Adipocyte (in vitro differentiated cells): Measurements from ENCODE around the gene WDR59.
A peak's percentile ranks its signal among the peaks of the same experiment; 100 is the strongest.

Experiments
- DNase-seq: peaks from one replicate; pipeline ENCODE4 v3.0.0-alpha.2; 2015; ENCODE audit warnings: low read depth
- H3K27me3 ChIP-seq: replicated peaks from 2 replicates; pipeline ENCODE4 v1.7.0; 2013; ENCODE audit warnings: mild to moderate bottlenecking, low read length, moderate library complexity; ENCODE audit not compliant: control insufficient read depth, insufficient read depth
- H3K36me3 ChIP-seq: 2 replicates; pipeline ENCODE4 v1.7.0; 2013; ENCODE audit warnings: low read length, mild to moderate bottlenecking, moderate library complexity; ENCODE audit not compliant: control insufficient read depth, insufficient read depth, severe bottlenecking
- H3K4me1 ChIP-seq: 2 replicates; pipeline ENCODE4 v1.7.0; 2013; ENCODE audit warnings: mild to moderate bottlenecking, low read length, moderate library complexity; ENCODE audit not compliant: control insufficient read depth, insufficient read depth
- H3K4me3 ChIP-seq: 2 replicates; pipeline ENCODE4 v1.7.0; 2013; ENCODE audit warnings: mild to moderate bottlenecking, low read length, moderate library complexity
- H3K9ac ChIP-seq: 2 replicates; pipeline ENCODE4 v1.7.0; 2013; ENCODE audit warnings: mild to moderate bottlenecking, low read length, moderate library complexity
- H3K9me3 ChIP-seq: 2 replicates; pipeline ENCODE4 v1.7.0; 2013; ENCODE audit warnings: mild to moderate bottlenecking, low read length, moderate library complexity; ENCODE audit not compliant: control insufficient read depth

Gene WDR59

DNA sequence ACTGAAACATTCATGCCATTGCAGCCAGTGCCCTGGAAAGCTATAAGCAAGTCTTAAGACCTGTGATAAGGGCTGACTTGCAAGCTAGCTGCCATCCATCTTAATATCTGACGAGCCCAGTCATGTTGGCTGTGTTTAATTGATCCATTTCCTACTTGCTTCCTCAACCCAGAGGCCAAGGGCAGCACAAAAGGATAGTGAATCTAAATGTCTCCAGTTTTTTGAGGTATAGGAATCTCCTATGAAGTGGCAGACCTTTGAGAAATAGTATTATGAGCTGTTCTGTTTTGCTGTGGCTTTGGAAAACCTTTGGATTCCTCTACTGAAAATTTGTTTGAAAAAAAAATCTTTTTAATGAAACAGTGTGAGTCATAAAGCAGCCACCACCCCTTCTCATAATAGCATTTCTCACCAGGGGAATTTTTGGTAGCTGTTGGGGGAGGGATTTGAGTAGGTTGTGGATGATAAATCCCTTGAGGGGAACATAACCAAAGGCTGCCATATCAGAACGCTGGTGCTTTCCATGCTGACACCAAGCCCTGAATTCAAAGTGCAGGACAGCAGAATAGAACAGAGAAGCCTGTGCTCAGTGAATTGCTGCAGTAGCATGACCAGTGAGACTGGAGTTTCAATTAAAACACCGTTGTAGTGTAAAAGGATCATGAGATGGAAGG, 26.8 kb upstream of the WDR59 start:
- Histone ChIP-seq H3K4me1 (peaks cover 31% of the 10 kb centered on the region), H3K4me3 (peak overlapping the region; percentile 69), H3K9ac (peak overlapping the region; percentile 66), H3K36me3 (no peaks in the 10 kb centered on the region), H3K9me3 (no peaks in the 10 kb centered on the region), H3K27me3 (no peaks in the 10 kb centered on the region)
- peak; percentile 78 for DNase-seq

DNA sequence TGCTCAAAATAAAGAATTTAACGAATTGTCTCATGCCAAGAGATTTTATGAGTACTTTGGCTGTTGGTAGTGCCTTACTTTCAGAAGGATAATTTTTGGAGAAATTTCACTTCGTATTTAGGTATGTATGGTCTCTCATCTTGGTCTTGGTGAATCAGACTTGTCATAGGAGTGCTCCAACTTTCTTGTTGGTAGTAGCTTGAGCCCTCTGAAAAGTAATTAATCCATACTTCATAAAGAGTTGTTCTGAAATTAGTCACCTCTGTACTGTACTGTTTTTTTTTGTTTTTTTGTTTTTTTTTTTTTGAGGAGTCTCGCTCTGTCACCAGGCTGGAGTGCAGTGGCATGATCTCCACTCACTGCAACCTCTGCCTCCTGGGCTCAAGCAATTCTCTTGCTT, 25.5 kb upstream of the WDR59 start:
- no peak overlapping the region for H3K4me3 ChIP-seq
- H3K9ac ChIP-seq, result no peak overlapping the region
- peaks cover 31% of the 10 kb centered on the region for H3K4me1 ChIP-seq
- no peaks in the 10 kb centered on the region for H3K36me3 ChIP-seq
- no peaks in the 10 kb centered on the region for H3K9me3 ChIP-seq
- DNase-seq, result no peak
- no peaks in the 10 kb centered on the region for H3K27me3 ChIP-seq

DNA sequence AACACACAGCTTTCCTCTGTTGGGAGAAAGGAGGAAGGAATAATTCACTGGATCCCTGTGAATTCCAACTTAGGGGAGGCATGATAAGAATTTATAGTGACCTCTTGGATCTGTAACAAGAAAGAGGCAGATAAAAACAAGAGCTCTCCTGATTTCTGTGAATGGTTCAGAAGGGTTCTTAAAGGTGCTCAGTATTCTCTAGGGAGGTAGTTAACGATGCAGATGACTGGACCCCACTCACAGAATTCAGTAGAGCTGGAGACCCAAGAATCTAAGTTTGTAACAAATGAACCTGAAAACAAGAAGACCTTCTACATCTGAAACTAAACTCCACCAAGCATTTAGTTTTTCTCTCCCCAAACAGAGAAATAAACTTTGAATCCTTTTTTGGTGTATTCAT, 22.5 kb upstream of the WDR59 start:
- no peak overlapping the region for H3K4me3 ChIP-seq
- H3K36me3 ChIP-seq, result no peaks in the 10 kb centered on the region
- H3K27me3 ChIP-seq, result no peaks in the 10 kb centered on the region
- no peaks in the 10 kb centered on the region for H3K9me3 ChIP-seq
- H3K9ac ChIP-seq, result no peak overlapping the region
- peaks cover 29% of the 10 kb centered on the region for H3K4me1 ChIP-seq
- DNase-seq, result no peak

DNA sequence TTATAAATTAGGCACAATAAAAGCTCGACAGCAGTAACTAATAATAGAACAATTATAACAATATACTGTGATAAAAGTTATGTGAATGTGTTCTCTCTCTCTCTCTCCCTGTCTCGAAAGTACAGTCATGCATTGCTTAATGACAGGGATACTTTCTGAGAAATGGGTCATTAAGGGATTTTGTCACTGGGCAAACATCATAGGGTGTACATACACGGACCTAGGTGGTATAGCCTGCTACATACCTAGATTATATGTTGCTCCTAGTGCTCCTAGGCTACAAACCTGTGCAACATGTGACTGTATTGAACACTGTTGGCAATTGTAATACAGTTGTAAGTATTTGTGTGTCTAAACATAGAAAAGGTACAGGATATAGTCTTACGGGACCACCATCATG, 20.8 kb upstream of the WDR59 start:
- Histone ChIP-seq H3K9ac (no peak overlapping the region), H3K36me3 (no peaks in the 10 kb centered on the region), H3K4me1 (peaks cover 25% of the 10 kb centered on the region), H3K27me3 (no peaks in the 10 kb centered on the region), H3K4me3 (no peak overlapping the region), H3K9me3 (no peaks in the 10 kb centered on the region)
- DNase-seq, result no peak

DNA sequence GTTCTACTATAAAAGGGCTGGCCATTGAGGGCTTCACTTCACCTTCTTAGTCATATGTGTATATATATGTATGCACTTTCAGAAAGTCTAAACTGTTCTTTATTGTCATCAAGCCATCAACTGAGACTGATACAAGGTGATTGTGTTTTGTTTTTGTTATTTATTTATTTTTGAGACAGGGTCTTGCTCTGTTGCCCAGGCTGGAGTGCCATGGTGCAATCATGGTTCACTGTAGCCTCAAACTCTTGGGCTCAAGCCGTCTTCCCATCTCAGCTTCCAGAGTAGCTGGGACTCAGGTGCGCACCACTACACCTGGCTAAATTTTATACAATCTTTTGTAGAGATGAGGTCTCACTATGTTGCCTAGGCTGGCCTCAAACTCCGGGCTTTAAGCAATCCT, 19.5 kb upstream of the WDR59 start:
- Histone ChIP-seq H3K4me1 (peaks cover 19% of the 10 kb centered on the region), H3K4me3 (no peak overlapping the region), H3K36me3 (no peaks in the 10 kb centered on the region), H3K9ac (no peak overlapping the region), H3K9me3 (no peaks in the 10 kb centered on the region), H3K27me3 (no peaks in the 10 kb centered on the region)
- DNase-seq, result no peak

DNA sequence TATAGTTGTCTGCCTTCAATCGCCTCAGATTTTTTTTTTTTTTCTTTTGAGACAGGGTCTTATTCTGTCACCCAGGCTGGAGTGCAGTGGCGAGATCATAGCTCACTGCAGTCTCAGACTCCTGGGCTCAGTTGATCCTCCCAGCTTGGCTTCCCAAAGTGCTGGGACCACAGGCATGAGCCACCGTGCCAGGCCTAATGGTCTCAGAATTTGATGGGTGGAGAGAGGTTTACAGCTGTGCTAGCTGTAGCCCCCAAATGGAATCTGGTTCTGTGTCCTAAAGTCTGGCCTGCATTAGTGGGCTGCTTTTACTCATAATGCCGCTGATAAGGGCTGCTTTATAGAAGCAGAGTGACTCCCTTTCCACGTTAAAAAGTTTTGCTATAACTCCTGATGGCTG, 19.0 kb upstream of the WDR59 start:
- H3K27me3 ChIP-seq, result no peaks in the 10 kb centered on the region
- H3K9ac ChIP-seq, result no peak overlapping the region
- DNase-seq, result no peak
- no peaks in the 10 kb centered on the region for H3K36me3 ChIP-seq
- H3K4me1 ChIP-seq, result peaks cover 19% of the 10 kb centered on the region
- no peak overlapping the region for H3K4me3 ChIP-seq
- H3K9me3 ChIP-seq, result no peaks in the 10 kb centered on the region

DNA sequence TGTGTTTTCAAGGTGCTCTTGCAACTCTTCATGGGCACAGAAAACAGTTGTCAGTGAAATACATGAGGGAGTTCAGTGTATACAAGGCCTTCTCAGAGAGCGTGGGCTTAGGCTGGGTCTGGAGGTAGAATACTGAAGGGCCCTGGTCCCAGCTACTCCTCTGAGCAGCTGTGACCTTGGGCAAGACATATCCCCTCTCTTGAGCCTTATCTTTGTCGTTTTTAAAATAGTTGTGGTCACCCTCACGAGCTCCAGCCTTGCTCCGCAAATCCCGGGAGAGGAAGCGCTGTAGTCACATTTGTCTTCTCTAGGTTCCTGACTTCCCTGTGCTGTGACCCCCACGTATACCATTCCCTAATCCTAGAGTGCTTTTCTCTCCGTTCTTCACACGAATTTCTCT, 17.6 kb upstream of the WDR59 start:
- DNase-seq, result no peak
- H3K4me3 ChIP-seq, result no peak overlapping the region
- H3K36me3 ChIP-seq, result no peaks in the 10 kb centered on the region
- H3K9ac ChIP-seq, result no peak overlapping the region
- H3K9me3 ChIP-seq, result no peaks in the 10 kb centered on the region
- peaks cover 24% of the 10 kb centered on the region for H3K4me1 ChIP-seq
- H3K27me3 ChIP-seq, result no peaks in the 10 kb centered on the region

DNA sequence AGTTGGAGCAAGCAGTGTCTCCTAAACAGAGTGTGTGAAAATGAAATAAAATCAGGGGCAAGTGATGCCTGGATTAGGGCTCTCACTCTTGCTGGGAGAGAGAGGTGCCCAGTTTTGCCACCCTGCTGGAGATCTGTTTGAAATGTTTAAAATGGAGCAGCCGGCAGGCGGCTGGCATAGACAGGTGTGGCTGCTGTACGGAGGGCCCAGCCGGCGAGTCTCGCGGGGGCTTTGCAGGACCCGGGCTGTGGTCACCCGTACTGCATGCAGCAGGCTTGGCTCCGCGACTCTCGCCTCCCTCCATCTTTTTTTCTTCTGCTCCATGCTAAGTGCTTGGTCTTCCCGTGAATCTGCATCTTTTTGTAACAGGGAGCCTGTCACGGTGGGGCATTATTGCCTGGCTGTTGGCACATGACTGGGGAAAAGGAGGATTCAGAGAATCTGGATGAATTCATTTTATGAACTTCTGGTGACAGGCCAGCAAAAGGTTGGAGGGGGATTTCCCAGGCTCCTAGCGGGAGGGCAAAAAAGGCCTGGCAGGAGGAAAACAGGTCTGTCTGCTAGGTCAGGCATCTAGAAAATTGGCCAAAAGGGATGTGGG, 15.7 kb upstream of the WDR59 start:
- peak overlapping the region; percentile 85 for H3K4me3 ChIP-seq
- DNase-seq, result peak; percentile 47
- H3K27me3 ChIP-seq, result no peaks in the 10 kb centered on the region
- peaks cover 24% of the 10 kb centered on the region for H3K4me1 ChIP-seq
- no peaks in the 10 kb centered on the region for H3K9me3 ChIP-seq
- no peaks in the 10 kb centered on the region for H3K36me3 ChIP-seq
- peak overlapping the region; percentile 71 for H3K9ac ChIP-seq

DNA sequence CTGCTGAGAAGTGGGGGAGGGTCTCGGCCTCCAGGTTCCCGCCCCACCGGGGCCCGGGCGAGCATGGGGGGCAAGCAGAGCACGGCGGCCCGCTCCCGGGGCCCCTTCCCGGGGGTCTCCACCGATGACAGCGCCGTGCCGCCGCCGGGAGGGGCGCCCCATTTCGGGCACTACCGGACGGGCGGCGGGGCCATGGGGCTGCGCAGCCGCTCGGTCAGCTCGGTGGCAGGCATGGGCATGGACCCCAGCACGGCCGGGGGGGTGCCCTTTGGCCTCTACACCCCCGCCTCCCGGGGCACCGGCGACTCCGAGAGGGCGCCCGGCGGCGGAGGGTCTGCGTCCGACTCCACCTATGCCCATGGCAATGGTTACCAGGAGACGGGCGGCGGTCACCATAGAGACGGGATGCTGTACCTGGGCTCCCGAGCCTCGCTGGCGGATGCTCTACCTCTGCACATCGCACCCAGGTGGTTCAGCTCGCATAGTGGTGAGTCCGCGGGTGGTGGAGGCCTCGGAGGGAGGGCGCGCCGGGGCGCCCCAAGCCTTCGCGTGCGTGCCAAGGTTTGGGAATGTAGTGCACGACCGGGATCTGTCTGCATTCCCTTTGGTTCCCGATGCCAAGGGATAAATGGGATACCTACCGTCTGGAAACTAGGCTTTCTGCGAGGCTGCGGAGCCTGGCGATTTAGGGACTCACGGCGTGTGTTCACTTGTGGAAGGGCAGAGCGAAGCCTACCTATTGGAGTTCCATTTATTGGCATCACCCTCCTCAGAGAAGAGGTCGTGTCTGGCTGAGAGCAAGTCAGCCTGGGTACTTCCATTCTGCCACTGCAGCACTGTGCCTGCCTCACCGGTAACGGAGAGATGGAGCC, 14.9 kb upstream of the WDR59 start:
- H3K9me3 ChIP-seq, result no peaks in the 10 kb centered on the region
- H3K4me3 ChIP-seq, result peak overlapping the region; percentile 85
- H3K27me3 ChIP-seq, result no peaks in the 10 kb centered on the region
- H3K9ac ChIP-seq, result peak overlapping the region; percentile 71
- H3K36me3 ChIP-seq, result no peaks in the 10 kb centered on the region
- H3K4me1 ChIP-seq, result peaks cover 24% of the 10 kb centered on the region
- DNase-seq, result peak; percentile 77

DNA sequence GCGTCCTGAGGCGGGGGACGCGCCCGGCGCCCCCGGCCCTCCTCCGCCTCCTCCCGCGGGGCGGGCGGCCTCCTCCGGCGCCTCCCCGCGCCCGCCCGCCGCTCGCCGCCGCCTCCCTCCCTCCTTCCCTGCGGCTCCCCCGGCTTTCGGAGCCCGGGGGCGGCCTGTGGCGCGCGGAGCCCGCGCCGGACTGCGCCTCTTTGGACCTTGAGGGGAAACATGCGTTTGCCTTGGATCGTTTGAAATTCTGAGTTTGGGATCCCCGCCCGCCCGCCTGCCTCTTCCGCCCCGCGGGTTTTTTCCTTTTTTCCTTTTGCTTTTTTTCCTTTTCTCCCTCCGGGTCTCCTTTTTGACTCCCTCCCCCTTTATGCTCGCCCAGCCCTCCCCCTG, 14.3 kb upstream of the WDR59 start:
- H3K9ac ChIP-seq, result peak overlapping the region; percentile 71

DNA sequence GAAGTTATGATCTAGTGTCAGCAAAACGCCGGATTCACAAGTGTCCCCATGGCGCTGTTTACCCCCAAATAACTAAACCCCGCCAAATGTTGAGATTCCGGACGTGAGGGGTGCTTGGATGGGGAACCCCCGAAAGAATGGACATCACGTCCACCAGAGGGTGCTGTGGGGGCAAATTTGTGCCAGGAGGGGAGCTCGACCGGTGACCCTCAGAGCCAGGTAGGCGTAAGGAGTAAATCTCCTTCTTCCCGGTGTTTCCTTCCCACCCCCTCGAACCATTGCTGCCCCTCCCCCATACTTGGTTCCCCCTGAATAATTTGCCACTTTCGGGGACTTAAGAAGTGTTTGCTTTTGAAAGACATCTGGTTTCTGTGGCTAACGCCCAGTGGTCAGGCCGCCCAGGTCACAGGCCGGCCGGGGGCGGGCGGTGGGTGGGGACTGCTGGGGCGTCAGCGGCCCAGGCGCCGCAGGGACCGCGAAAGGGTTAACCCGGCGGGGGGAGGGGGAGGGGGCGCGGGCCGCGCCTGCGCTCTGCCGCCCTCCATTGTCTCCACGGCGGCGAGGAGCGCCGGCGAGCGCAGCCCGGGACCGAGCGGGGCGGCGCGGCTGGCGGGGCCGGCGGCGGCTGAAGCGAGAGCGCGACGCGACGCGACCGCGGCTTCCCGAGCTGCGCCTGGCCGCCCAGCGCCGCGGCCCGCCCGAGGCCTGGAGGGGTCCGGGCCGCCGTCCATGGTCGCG, 13.7 kb upstream of the WDR59 start, which contains the start of gene ZNRF1:
ZNRF1 (plus strand) TSS at position 544 of the 738 bp plus-strand sequence. CDS start 648 bp downstream, outside the sequence.
- Histone ChIP-seq H3K27me3 (no peaks in the 10 kb centered on the region), H3K9ac (peak within 1 kb of the TSS; percentile 75), H3K4me1 (peaks cover 23% of the 10 kb centered on the region), H3K9me3 (no peaks in the 10 kb centered on the region), H3K36me3 (no peaks in the 10 kb centered on the region), H3K4me3 (peak within 1 kb of the TSS; percentile 85)
- peak; percentile 87 for DNase-seq

More for the DNA sequence above, 14.3 kb upstream of the WDR59 start:
- no peaks in the 10 kb centered on the region for H3K9me3 ChIP-seq
- H3K27me3 ChIP-seq, result no peaks in the 10 kb centered on the region
- peak overlapping the region; percentile 85 for H3K4me3 ChIP-seq
- H3K4me1 ChIP-seq, result peaks cover 24% of the 10 kb centered on the region
- H3K36me3 ChIP-seq, result no peaks in the 10 kb centered on the region
- peak; percentile 66 for DNase-seq
